ENCODE data around the gene PEX3.
"Not testable (repeated sequence)": the region's sequence is repeated elsewhere in the genome, so short reads cannot be mapped to it uniquely, and the experiment has no call there.

PEX3 gene

DNA sequence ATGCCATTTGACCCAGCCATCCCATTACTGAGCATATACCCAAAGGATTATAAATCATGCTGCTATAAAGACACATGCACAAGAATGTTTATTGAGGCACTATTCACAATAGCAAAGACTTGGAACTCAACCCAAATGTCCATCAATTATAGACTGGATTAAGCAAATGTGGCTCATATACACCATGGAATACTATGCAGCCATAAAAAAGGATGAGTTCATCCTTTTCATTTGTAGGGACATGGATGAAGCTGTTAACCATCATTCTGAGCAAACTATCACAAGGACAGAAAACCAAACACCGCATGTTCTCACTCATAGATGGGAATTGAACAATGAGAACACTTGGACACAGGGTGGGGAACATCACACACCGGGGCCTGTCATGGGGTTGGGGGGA is 2.7 kb upstream of the PEX3 start:
- not testable (repeated sequence) for DNase-seq

DNA sequence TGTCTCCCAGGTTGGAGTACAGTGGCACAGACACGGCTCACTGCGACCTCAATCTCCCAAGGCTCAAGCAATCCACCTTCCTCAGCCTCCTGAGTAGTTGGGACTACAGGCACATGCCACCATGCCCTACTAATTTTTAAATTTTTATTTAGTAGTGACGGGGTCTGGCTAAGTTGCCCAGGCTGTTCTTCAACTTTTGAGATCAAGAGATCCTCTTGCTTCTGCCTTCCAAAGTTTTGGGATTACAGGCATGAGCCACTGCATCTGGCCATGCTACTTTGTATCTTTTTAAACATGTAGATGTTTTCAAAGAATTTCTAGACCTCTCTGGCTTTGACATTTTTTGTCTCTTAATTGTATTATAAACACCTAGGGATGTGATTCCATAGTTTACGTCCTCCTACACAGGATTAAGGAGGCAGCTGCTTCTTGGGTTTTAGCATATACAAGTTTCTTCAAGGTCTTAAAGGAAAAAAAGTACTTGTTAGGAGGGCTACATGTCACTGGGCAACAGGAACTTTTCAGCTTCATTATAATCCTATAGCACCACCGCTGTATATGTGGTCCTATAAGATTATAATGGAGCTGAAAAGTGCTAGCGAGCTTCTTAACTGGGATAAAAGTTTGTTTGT is 1.4 kb upstream of the PEX3 start:
- DNase-seq, result no peak

DNA sequence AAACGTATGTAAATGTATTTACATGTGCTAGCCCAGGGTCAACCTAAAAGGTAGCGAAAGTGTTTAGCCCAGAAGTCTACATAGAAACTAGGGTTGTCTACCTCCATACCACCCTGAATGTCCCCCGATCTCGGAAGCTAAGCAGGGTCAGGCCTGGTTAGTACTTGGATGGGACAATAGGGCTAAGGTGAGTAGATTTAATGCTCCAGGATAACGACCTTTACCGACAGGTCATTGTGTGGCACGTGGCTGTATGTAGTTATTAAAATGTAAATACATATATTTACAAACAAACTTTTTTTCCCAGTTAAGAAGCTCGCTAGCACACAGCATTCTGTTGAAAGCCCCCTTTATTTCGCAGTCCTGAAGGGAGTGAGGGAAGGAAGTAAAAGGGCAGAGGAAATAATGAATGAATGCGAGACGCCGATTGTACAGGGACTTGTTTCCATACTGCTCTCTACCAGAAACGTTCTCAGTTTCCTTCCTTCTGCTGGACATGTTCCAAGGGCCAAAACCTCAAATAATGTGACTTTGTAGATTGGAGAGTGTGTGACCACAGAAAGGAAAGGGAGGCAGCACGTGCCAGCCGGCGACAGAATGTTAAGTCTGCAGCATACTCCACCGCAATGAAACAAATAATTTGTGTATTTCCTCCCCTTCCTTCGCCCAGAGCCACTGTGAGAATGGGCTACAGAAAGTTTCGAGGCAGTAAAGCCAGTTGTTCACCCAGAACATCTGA is 722 bp upstream of the PEX3 start:
- peak; percentile 27 to 52 (median 32) for DNase-seq

DNA sequence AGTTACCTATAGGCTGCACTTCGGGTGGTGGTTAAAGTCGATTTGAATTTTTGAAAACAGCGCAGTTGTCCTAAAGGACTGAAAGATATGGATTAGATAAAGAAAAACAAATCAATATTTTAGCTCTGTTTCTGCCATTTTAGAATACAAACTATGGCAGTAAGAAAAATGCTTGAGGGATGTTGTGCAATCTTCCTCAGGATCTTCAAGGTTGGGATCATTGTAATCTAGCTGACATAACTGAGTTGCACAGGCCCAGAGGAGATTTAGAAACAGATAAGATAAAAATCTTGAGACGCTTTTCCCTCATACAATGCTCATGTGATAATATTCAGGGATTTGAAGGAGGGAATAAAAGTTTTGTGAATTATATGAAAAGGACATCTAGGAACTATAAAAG is 926 bp downstream of the PEX3 start:
- peak in 3 of 4 experiments; percentile 3 to 38 (median 27) for DNase-seq

DNA sequence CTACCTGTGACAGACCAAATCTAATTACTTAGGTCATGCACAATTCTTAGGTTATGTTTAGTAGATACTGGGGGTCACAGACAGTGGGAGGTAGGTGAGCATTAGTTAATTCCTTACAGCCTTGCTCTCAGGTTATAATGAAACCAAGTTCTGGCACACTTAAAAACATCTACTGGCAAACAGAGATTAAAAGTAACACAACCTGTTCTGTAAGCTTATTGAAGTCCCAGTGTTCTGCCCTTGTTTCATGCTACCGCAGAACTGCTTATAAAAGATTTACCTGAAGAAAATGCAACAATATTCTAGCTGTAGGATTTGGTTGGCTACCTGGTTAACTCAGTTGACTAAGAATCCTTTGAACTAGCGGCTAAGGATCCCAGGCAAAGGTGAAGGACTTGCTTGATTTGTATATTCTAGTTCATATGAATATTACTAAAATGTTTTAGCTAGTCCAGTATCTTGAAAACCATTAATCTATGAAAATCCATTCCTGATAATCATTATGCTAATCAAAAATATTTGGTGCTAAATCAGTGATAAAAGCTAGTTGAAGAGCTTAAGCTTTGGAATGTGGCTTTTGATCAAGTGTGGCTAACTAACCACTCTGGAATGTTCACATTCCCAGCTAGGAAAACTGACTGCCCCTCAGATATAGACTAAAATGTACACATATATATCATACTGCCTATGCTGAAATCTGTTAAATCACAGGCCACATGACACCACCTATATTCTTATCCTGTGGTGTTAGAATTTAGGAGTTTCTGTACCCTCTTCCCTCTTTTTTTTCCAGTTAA is 7.2 kb downstream of the PEX3 start:
- no peak for DNase-seq

DNA sequence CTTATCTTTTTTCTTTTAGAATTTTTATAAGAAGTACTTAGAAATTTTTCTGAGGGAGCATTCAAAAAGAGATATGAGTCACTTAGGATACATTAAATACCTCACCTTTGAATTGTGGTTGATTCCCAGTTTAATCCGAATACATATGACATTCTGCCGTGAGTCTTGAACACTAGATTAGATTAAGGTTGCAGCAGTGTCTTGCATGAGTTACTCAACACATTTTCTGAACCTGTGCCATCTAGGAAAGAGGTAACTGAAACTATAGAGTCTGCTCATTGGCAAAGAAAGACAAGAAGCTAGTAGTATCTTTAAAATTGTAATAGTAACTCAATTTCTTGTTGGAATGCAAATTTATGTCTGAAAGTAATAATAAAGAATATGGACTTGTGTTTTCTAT is 14.9 kb downstream of the PEX3 start:
- no peak for DNase-seq

DNA sequence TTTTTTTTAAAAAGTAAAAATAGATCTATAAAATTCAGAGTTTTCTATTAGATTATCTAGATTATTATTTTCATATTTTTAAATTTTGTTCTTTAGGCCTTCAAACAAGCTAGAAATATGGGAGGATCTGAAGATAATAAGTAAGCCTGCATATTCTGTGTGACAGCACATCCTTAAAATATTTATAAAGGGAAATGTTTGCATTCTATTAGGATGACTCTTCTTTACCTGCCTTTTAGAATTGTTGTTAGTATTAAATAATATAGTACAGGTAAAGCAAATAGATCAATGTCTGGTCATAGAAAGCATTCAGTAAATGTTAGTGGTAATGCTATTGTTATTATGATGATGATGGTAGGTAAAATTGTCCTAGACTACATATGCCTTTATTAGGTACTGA is 17.4 kb downstream of the PEX3 start:
- no peak for DNase-seq

DNA sequence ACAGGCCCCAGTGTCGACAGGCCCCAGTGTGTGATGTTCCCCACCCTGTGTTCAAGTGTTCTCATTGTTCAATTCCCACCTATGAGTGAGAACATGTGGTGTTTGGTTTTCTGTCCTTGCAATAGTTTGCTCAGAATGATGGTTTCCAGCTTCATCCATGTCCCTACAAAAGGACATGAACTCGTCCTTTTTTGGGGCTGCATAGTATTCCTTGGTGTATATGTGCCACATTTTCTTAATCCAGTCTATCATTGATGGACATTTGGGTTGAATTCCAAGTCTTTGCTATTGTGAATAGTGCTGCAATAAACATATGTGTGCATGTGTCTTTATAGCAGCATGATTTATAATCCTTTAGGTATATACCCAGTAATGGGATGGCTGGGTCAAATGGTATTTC is 18.2 kb downstream of the PEX3 start:
- not testable (repeated sequence) for DNase-seq

DNA sequence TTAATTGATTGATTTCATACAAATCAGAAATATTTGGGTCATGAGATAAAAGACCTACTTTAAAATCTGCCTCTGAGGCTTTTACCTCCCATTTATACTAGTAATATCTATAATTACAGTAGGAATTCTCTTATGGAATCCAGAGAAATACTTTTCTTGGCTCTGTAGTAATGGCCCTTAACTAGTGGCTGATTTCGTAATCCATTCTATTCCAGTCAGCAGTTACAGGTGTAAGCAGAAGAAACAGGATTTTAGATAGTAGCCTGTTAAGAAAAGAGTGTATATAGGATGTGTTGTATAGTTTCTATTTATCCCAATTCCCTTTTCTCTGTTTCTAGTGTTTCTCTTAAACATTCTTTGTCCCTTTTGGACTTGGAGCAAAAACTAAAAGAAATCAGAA is 21.2 kb downstream of the PEX3 start:
- no peak for DNase-seq

DNA sequence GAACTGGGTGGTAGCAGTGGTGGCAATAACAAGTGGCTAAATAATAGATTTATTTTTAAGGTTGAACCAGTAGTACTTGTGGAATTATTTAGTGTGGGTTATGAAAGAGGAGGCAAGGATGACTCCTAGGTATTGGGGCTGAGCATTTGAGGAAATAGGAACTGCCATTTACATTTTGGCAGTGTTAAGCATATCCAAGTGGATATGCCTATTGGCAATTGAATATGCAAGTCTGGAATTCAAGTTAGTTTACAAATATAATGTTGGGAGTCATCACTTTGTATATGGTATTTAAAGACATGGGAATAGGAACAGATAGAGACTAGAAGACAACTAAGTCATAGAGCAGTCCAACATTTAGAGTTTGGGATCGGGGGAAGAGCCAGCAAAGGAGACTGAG is 25.9 kb downstream of the PEX3 start:
- no peak for DNase-seq

DNA sequence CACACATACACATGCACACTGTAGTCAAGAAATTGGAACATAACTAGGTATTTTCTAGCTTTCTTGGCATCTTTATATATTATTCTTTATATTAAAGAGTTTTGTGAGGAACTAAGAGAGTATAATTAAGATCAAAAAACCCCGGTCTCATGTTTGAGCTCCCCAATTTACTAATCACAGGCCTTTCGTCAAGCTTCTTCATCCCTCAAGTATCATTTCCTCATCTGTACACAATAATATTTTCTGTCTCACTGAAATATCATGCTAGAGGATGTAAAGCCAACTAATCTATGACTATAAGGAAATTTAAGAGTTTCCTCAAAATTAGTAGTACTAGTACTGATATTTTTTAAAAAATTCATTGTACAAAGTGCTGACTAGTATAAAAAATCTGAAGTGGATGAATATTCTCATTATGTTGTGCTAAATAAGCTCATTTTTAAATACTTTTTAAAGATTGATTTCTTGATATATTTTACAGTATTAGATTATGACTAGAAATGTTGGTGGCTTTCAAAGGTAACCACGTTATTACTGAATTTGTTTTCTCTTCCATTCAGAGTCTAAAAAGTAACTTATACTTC is 28.0 kb downstream of the PEX3 start:
- peak in 1 of 4 experiments; percentile 4 for DNase-seq

DNA sequence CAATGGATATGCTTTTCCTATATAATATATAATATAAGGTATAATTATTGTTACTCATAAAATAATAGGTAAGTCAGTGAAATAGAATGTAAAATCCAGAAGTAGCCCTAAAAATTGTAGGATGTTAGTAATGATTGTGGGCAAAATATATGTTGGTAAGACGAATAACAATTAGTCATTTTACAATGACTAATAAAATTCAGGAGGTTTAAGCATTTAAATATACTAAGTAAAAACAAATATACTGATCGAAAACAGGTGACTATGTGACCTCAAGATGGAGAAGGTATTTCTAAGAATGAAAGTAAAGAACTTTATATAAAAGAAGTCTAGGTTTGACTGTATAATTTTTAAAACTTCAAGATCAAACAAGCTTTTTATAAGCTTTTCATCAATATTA is 32.0 kb downstream of the PEX3 start:
- no peak for DNase-seq

DNA sequence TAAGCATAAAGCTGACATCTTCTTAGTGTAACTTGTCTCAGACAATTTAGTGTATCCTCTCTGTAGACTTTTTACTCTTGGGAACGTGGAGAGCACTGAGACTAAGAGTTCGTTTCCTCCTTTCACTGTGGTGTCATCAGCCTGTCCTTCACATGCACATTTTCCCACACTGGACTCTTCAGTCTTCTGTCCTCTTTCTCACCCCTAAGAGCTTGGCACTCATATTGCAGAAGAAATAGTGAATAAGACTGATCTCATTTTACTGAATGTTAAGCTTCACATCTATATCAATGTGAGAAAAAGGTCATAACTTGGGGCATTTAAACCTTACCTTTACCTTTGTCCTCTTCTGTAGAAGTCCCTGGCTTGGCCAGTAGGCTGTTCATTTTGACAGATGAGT is 35.4 kb downstream of the PEX3 start:
- DNase-seq, result no peak

DNA sequence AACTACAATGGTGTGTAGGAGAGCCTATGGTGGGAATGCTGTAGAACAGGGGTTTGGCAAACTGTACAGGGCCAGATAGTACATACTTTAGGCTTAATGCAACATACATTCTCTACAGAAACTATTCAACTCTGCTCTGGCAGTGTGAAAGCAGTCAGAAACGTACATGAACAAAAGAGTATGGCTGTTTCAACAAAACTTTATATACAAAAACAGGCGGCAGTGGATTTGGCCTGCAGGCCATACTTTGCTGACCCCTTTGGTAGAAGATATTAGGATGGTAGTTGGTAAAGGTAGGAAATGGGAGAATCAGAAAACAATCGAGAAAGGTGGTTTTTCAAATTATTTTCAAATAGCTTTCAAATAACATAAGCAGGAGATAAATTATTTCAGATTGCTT is 36.1 kb downstream of the PEX3 start:
- no peak for DNase-seq

DNA sequence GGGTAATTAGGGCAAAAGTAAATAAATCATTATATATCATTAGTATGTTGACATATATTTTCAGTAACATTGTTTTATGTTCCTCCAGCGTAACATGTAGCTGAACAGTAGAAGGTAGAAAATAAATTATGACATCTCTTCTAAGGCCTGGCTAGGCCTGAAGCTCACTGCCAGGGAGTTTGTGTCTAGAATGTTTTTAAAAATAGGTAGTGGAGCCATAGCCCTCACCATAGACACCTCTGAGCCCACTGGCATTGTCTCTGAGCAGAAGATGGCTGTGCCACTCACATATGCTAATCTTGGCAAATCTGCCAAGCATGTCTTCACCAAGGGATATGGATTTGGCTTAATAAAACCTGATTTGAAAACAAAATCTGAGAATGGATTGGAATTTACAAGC is 39.6 kb downstream of the PEX3 start:
- DNase-seq, result no peak

DNA sequence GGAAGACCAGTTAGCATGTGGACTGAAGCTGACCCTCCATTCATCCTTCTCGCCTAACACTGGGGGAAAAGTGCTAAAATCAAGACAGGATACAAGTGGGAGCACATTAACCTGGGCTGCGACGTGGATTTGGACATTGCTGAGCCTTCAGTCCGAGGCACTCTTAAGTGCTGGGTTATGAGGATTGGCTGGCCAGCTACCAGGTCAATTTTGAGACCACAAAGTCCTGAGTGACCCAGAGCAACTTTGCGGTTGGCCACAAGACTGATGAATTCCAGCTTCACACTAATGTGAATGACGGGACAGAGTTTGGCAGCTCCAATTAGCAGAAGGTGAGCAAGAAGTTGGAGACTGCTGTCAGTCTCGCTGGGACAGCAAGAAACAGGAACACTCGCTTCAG is 40.2 kb downstream of the PEX3 start:
- no peak for DNase-seq

DNA sequence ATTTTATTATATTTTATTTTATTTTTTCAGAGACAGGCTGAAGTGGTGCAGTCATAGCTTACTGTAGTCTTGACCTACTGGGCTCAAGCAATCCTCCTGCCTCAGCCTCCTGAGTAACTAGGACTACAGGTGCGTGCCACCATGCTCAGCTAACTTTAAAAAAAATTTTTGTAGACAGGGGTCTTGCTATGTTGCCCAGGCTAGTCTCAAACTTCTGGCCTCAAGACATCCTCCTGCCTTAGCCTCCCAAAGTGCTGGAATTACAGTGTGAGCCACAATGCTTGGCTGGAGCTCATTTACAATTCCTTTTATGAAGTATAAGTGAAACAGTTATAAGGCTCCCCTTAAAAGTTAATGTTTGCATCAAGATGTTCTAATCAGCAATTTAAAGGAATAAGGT is 46.4 kb downstream of the PEX3 start:
- DNase-seq, result no peak

DNA sequence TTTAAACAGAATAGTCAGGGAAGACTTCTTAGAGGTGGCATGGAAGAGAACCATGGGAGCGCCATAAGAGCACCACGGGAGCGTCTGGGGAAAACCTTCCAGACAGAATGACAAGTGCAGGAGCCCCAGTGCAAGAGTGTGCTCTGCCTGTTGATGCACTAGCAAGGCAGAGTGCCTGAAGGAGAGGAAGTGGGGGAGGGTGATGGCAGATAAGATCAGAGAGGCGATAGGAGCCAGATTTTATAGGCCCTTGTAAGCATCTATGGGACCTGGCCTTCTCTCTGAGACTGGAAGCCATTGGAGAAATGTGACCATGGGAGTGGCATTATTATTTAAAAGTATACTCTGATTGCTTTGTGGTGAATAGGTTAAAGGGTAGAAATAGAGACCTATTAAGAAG is 47.8 kb downstream of the PEX3 start:
- no peak for DNase-seq

DNA sequence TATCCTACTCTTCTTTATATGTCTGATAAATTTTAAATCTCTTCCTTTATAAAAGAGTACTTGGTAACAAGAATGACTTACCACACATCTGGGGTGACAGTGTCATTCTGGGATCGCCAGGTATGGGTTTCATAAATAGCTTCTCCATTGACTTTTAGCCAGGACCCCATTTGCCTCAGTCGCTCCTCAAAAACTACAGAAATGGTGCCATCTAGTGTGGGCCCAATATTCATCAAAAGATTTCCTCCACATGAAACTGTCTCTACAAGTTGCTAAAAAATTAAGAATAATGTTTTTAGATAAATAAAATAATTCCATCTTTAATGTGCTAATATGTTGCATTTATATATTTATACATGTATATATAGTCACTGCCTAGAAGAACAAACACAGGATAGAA is 51.2 kb downstream of the PEX3 start:
- no peak for DNase-seq

DNA sequence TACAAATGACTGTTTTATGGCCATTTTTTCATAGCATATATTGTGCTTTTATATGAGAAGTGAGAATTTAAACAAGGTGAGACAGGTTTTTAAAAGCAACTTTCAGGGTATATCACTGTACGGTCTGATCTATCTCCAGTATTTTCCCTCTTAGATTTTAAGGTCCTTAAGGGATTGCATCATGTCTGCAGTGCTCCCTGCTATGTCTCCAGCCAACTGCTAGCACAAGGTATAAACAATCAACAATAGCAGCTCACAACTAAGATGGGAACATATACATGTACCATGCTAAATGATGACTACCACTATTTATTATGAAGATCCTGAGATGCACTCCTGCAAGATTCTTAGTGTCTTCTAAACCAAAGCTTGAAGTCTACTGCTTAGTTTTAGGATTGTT is 53.8 kb downstream of the PEX3 start:
- no peak for DNase-seq

DNA sequence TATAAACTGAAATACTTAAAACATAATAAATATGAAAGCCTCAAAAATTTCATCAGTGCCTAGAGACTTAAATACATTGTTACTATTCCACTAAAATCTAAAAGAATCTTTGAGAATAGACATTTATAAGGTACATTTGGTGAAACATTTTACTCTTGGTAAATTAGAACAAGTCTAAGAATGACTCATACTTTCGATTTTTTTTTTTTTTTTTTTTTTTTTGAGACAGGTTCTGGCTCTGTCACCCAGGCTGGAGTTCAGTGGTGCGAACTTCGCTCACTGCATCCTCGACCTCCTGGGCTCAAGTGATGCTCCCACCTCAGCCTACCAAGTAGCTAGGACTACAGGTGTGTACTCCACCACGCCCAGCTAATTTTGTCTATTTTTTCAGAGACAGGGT is 54.5 kb downstream of the PEX3 start:
- DNase-seq, result no peak

DNA sequence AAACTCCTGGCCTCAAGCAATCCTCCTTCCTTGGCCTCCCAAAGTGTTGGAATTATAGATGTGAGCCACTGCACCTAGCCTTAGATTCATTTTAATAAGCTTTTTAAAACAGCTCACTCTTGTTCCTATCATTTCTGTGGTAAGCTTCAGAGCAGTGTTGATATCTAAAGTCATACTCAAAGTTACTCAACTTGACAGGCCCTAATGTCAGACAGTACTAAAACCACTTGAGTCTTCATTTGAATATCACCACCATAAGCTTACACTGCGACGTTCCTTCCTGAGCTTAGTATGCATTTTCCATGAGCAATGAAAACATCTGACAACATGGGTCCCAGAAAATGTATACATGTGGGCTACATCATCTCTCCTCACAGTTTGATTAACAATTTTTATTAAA is 54.9 kb downstream of the PEX3 start:
- DNase-seq, result no peak

DNA sequence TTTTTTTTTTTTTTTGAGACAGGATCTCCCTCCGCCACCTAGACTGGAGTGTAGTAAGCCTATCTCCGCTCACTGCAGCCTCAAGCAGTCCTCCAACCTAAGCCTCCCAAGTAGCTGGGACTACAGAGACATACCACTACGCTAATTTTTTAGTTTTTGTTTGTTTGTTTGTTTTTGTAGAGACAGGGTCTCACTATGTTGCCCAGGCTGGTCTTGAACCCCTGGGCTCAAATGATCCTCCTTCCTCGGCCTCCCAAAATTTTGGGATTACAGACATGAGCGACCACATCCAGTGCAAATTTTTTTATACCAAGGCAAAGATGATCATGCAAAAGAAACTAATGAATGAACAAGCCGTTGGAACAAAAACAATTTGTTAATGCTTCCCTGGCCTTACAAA is 55.6 kb downstream of the PEX3 start:
- no peak for DNase-seq

DNA sequence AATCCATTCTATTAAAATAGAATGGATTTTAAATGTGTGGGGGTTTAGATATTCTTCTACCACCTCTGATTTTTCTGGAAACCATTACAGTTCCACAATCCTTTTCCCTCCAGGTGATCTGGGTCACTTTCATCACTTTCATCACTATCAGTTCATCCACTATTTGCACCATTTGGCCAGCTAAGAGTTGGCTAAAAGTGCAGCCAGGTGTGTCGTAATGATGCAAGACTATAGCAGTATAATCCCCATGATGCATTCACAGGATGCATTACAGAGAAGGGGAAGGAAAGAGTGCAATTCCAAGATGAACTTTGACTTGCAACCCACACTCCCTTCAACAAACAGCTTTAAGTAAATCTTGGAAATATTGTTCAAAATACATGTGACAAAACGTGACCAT is 56.0 kb downstream of the PEX3 start:
- DNase-seq, result no peak
